Thoracic aorta (tissue), 2 donors: ENCODE data around the gene CCDC33. TPM values are rescaled to one million over a fixed set of nuclear protein-coding genes. Genes with fewer than 3 reads are reported as not detected.

Experiments
- ATAC-seq: fragments of 150-250 bp; one replicate; pipeline ENCODE4 v1.8.0; 2017; ENCODE audit warnings: low read depth; ENCODE audit not compliant: insufficient number of reproducible peaks, low FRiP score
- DNase-seq: peaks from one replicate; pipeline ENCODE4 v3.0.0-alpha.2; 2020; ENCODE audit warnings: low spot score
- H3K27ac ChIP-seq, 2 donors: fragments of 200-600 bp; sonication (generic); 1 replicate in 1 of 2; 2 replicates in 1 of 2; pipeline ENCODE4 v1.5.1; 2016; ENCODE audit warnings: mild to moderate bottlenecking in 2 of 2, moderate library complexity in 2 of 2
- H3K27me3 ChIP-seq: fragments of 200-600 bp; sonication (generic); replicated peaks from 2 replicates; pipeline ENCODE4 v1.6.0; 2016; ENCODE audit warnings: mild to moderate bottlenecking; ENCODE audit not compliant: insufficient read depth
- H3K36me3 ChIP-seq: fragments of 200-600 bp; sonication (generic); one replicate; pipeline ENCODE4 v1.5.1; 2016
- H3K4me1 ChIP-seq, 2 donors: fragments of 200-600 bp; sonication (generic); 1 replicate in 1 of 2; 2 replicates in 1 of 2; pipeline versions ENCODE4 v1.5.1 to v1.6.0; 2016; ENCODE audit warnings: low read depth in 2 of 2, mild to moderate bottlenecking in 1 of 2; ENCODE audit not compliant: control insufficient read depth in 1 of 2
- H3K4me3 ChIP-seq: fragments of 200-600 bp; sonication (generic); 2 replicates; pipeline ENCODE4 v1.5.1; 2016; ENCODE audit warnings: mild to moderate bottlenecking
- H3K9me3 ChIP-seq: fragments of 200-600 bp; sonication (generic); 2 replicates; pipeline ENCODE4 v1.5.1; 2016
- CTCF ChIP-seq: fragments of 200-600 bp; sonication (generic); IDR thresholded peaks from one replicate; pipeline ENCODE4 v1.5.1; 2019; ENCODE audit warnings: antibody characterized with exemption
- total RNA-seq, 2 donors: library from RNA; depleted of rRNA; stranded (reverse); fragments of >200 nt; gene quantifications; one replicate each; pipeline versions ENCODE4 v1.1.0 to v1.2.3, GENCODE V29; 2016

Gene CCDC33
- total RNA-seq, 2 donors from 2014 or later = not detected

GRCh38 chr15:74319138-74319460 lies 83.0 kb downstream of the CCDC33 start:
- H3K27ac ChIP-seq = peak overlapping the region in 1 of 2 donors; percentile 98
- H3K9me3 ChIP-seq = no peaks in the 10 kb centered on the region

GRCh38 chr15:74319596-74320351 lies 83.6 kb downstream of the CCDC33 start:
- H3K36me3 ChIP-seq = no peaks in the 10 kb centered on the region
- H3K27ac ChIP-seq = peak overlapping the region in 1 of 2 donors; percentile 98
- no peak overlapping the region for H3K4me3 ChIP-seq
- DNase-seq (no peak), ATAC-seq (no peak)
- H3K27me3 ChIP-seq = no peaks in the 10 kb centered on the region
- peaks cover 31 to 53% of the 10 kb centered on the region in 2 donors for H3K4me1 ChIP-seq
- no peaks in the 10 kb centered on the region for H3K9me3 ChIP-seq
- TF ChIP-seq CTCF = no peak

More at GRCh38 chr15:74319138-74319460, 83.0 kb downstream of the CCDC33 start:
- no peaks in the 10 kb centered on the region for H3K27me3 ChIP-seq
- no peaks in the 10 kb centered on the region for H3K36me3 ChIP-seq
- H3K4me3 ChIP-seq = no peak overlapping the region
- no peak for ATAC-seq
- DNase-seq = no peak
- no peak for TF ChIP-seq CTCF
- peaks cover 31 to 57% of the 10 kb centered on the region in 2 donors for H3K4me1 ChIP-seq

- no peak overlapping the region for H3K4me3 ChIP-seq
- no peaks in the 10 kb centered on the region for H3K27me3 ChIP-seq
- H3K9me3 ChIP-seq = no peaks in the 10 kb centered on the region
- DNase-seq (no peak), ATAC-seq (no peak)
- peak; percentile 46 for TF ChIP-seq CTCF
- no peaks in the 10 kb centered on the region for H3K36me3 ChIP-seq
- peaks cover 31 to 44% of the 10 kb centered on the region in 2 donors for H3K4me1 ChIP-seq
- peak overlapping the region in 1 of 2 donors; percentile 13 for H3K27ac ChIP-seq
These were observed 84.5 kb downstream of the CCDC33 start for GRCh38 chr15:74320352-74321247.

- H3K36me3 ChIP-seq = no peaks in the 10 kb centered on the region
- ATAC-seq (no peak), DNase-seq (no peak)
- no peak overlapping the region for H3K4me3 ChIP-seq
- no peaks in the 10 kb centered on the region for H3K9me3 ChIP-seq
- peaks cover 19 to 24% of the 10 kb centered on the region in 2 donors for H3K4me1 ChIP-seq
- H3K27me3 ChIP-seq = no peaks in the 10 kb centered on the region
- peak; percentile 85 for TF ChIP-seq CTCF
- no peak overlapping the region for H3K27ac ChIP-seq
These were observed 86.5 kb downstream of the CCDC33 start for GRCh38 chr15:74322558-74323180.

GRCh38 chr15:74324714-74325113 lies 88.6 kb downstream of the CCDC33 start:
- H3K27ac ChIP-seq = no peak overlapping the region
- TF ChIP-seq CTCF = no peak
- peaks cover under 1 to 3% of the 10 kb centered on the region in 2 donors for H3K4me1 ChIP-seq
- no peaks in the 10 kb centered on the region for H3K27me3 ChIP-seq
- ATAC-seq = no peak
- H3K9me3 ChIP-seq = no peaks in the 10 kb centered on the region
- no peak for DNase-seq
- no peak overlapping the region for H3K4me3 ChIP-seq
- no peaks in the 10 kb centered on the region for H3K36me3 ChIP-seq
